Hematopoietic multipotent progenitor cell treated with erythropoietin and hydrocortisone succinate and interleukin-3 and kit ligand, for 6 days (in vitro differentiated cells): ENCODE data around the gene FNIP2.
"Not testable (repeated sequence)": the region's sequence is repeated elsewhere in the genome, so short reads cannot be mapped to it uniquely, and the experiment has no call there.

Experiments
- DNase-seq: peaks from one replicate; pipeline ENCODE4 v3.0.0-alpha.2; 2015

The FNIP2 gene

GRCh38 chr4:158875455-158875854 lies 106.6 kb downstream of the FNIP2 start:
- DNase-seq, result no peak

- DNase-seq, result no peak
Observed at GRCh38 chr4:158877069-158877468, 108.2 kb downstream of the FNIP2 start.

- not testable (repeated sequence) for DNase-seq
Observed at GRCh38 chr4:158882142-158882541, 113.3 kb downstream of the FNIP2 start.

DNA sequence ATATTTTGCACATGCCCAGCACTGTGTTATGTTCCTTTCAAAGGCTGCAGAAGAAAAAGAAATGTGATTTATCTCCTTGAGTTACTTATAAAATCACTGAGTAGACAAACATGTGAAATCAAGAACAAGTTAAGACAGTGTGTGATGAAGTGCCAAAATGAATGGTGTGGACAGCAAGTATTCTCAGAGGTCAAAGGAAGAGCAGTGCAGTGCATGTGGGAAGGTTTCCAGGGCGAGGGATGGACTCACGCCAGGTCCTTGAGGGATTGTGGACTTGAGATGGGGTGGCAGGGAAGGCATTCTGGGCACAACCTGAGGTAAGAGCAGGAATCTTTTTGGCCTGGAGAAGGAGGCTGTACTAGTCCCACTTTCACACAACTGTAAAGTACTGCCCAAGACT lies 115.5 kb downstream of the FNIP2 start:
- no peak for DNase-seq

DNA sequence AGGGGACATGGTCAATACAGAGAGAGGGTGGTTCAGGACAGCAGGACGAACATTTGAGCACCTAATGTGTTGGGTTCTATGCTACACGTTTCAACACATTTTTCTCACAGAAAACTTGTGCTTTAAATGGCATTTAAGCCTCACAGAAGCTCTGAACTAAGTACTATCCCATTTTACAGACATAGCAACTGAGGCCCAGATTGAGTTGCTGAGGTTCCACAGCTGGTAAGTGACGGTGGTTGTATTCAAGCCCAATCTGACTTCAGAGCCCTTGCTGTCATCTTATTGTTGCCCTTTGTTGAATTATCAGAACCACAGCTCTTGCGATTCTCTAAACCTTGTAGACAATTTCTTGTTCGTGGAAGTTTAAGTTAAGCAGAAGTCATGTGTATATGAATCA lies 116.7 kb downstream of the FNIP2 start:
- no peak for DNase-seq

- no peak for DNase-seq
Observed at GRCh38 chr4:158890294-158890693, 121.5 kb downstream of the FNIP2 start.

DNA sequence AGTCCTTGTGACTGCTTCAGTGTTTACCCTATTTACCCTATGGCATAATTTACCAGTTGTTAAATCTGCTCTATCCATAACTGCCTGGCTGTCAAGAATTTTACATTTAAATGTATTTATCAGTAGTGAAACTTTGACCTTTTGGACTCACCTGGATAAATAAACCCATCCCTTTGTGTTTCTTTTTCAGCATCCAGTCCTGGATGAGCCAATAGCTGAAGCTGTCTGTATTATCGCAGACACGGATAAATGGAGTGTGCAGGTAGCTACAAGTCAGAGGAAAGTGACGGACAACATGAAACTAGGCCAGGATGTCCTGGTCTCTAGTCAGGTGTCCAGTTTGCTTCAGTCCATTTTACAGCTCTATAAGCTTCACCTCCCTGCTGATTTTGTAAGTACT lies 122.4 kb downstream of the FNIP2 start:
- no peak for DNase-seq

- no peak for DNase-seq
Observed at GRCh38 chr4:158894826-158895225, 126.0 kb downstream of the FNIP2 start.

GRCh38 chr4:158895797-158896576 lies 127.2 kb downstream of the FNIP2 start:
- DNase-seq, result peak; percentile 11

- DNase-seq, result not testable (repeated sequence)
Observed at GRCh38 chr4:158896577-158897238, 127.9 kb downstream of the FNIP2 start.

DNA sequence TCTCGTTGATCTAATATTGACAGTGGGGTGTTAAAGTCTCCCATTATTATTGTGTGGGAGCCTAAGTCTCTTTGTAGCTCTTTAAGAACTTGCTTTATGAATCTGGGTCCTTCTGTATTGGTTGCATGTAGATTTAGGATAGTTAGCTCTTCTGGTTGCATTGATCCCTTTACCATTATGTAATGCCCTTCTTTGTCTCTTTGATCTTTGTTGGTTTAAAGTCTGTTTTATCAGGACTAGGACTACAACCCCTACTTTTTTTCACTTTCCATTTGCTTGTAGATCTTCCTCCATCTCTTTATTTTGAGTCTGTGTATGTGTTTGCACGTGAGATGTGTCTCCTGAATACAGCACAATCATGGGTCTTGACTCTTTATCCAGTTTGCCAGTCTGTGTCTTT lies 131.6 kb downstream of the FNIP2 start:
- DNase-seq, result not testable (repeated sequence)

DNA sequence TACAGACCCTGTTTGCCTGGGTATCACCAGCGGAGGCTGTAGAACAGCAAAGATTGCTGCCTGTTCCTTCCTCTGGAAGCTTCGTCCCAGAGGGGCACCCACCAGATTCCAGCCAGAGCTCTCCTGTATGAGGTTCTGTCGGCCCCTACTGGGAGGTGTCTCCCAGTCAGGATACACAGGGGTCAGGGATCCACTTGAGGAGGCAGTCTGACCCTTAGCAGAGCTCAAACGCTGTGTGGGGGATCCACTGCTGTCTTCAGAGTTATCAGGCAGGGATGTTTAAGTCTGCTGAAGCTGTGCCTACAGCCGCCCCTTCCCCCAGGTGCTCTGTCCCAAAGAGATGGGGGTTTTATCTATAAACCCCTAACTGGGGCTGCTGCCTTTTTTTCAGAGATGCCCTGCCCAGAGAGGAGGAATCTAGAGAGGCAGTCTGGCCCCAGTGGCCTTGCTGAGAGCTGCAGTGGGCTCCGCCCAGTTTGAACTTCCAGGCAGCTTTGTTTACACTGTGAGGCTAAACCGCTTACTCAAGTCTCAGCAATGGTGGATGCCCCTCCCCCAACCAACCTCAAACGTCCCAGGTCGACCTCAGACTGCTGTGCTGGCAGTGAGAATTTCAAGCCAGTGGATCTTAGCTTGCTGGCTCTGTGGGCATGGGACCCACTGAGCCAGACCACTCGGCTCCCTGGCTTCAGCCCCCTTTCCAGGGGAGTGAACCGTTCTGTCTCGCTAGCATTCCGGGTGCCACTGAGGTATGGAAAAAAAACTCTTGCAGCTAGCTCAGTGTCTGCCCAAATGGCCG lies 133.7 kb downstream of the FNIP2 start:
- peak; percentile 42 for DNase-seq

- no peak for DNase-seq
Observed at GRCh38 chr4:158903079-158903456, 134.2 kb downstream of the FNIP2 start.

DNA sequence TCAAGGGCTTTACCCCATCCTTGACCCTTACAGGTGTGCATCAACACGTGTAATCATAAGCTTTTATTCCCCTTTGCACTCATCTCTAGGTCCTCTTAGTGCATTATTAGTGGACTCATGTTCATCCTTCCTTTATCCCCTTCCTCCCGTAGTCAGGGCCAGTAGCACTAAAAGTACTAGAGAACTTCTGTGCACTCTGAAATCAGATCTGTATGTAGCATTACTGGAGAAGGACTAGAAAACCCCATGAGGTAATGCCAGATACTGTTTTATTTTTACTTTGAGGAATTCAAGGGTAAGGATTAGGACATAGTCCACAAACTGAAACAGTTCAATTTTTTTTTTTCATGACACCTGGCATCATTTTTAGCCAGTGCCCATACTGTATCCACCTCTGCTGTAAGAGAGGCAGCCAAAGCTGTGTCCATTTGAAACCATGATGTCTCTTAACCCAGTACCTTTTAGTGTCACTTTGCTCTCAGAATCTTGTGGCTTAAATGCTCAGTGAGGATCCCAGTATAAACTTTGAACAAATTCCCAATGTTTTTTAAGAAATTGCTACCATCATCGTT lies 134.7 kb downstream of the FNIP2 start:
- DNase-seq, result no peak

- DNase-seq, result no peak
Observed at GRCh38 chr4:158904815-158905214, 136.0 kb downstream of the FNIP2 start.

GRCh38 chr4:158906073-158906472 lies 137.2 kb downstream of the FNIP2 start:
- DNase-seq, result no peak

GRCh38 chr4:158912390-158912789 lies 143.6 kb downstream of the FNIP2 start:
- DNase-seq, result no peak

DNA sequence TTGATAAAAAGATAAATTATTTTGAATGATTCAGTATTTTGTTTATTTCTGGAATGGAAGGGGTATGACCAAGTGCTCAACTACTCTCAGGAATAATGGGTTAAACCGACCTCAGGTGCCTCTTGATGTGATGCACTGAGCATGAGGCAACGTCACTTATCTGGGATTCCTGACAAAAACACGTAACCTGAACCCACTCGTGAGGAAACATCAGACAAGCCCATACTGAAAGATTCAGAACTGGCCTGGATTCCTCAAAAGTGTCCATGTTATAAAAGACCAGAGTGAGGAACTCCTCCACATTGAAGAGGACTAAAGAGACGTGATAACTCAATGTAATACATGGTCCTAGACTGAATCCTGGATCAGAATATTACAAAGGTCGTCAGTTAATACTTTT lies 144.0 kb downstream of the FNIP2 start:
- DNase-seq, result no peak

GRCh38 chr4:158913766-158914165 lies 144.9 kb downstream of the FNIP2 start:
- DNase-seq, result no peak

DNA sequence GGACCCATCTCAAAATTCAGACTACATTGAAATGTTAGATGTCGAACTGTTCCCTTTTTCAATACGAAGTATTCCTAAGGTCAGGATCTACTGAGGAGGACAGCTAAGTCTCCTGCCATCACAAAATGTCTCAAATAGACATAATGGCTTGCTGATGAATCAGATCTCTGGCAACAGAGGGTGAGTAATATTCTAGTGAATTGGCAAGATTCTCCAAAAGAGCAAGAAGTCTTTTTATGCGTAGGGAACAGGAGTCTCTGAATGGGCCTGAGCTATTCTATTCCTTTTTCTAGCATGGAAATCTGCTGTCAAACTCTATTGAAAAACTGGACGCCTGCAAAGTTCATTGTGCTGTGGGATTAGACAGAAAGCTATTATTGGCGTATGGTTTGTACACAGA lies 145.4 kb downstream of the FNIP2 start:
- DNase-seq, result no peak

DNA sequence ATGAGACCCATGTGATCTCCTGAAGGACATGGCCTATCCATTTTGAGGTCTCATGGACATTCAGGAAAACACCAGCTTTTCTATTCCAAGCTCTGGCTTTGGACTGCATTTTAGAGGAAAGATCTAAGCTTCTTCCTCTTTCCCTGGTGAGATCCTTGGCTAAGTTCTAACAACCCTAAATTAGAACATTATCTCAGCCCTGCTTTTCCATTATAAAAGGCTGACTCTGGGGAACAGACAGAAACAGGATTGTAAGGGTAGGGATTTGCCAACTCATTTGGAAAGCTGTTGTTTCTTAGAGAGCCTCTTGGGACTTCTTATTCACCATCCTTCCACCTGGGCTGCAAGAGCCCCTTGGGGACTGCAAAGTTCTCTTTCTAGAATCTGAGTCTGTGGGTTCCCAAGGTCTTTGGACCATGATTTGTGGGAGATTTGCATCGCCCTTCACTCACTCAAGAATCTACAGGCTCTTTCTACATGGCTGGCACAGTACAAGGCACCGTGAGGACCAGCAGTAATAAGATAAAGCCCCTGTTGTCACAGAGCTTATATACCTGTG lies 146.9 kb downstream of the FNIP2 start:
- DNase-seq, result no peak

- DNase-seq, result peak; percentile 66
Observed at GRCh38 chr4:158920452-158920996, 151.7 kb downstream of the FNIP2 start.

DNA sequence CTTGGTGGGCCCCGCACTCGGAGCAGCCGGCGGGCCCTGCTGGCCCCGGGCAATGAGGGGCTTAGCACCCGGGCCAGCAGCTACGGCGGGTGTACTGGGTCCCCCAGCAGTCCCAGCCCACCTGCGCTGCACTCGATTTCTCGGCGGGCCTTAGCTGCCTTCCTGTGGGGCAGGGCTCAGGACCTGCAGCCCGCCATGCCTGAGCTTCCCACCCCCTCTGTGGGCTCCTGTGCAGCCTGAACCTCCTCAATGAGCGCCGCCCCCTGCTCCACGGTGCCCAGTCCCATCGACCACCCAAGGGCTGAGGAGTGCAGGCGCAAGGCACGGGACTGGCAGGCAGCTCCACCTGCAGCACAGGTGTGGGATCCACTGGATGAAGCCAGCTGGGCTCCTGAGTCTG lies 158.9 kb downstream of the FNIP2 start:
- not testable (repeated sequence) for DNase-seq
